22Rv1 (cell line): ENCODE results near the gene AFDN.

Experiments used
- H3K27ac ChIP-seq: fragments of 450-650 bp; 2 replicates; pipeline ENCODE4 v1.5.1; 2017
- CTCF ChIP-seq: fragments of 450-650 bp; IDR thresholded peaks from 2 replicates; pipeline ENCODE4 v1.5.1; 2017; ENCODE audit warnings: mild to moderate bottlenecking
- ZFX ChIP-seq: fragments of 450-650 bp; IDR thresholded peaks from 2 replicates; pipeline ENCODE4 v1.6.1; 2017; ENCODE audit warnings: antibody characterized with exemption, borderline replicate concordance

Gene AFDN

GRCh38 chr6:167791091-167791779 lies 35.5 kb upstream of the AFDN start:
- no peak overlapping the region for H3K27ac ChIP-seq
- TF ChIP-seq ZFX = no peak
- TF ChIP-seq CTCF = 0 out of 2 replicates have a peak, but pooled peaks have one; percentile 6

- TF ChIP-seq CTCF = 0 out of 2 replicates have a peak, but pooled peaks have one; percentile 0
- TF ChIP-seq ZFX = no peak
- no peak overlapping the region for H3K27ac ChIP-seq
These were observed 34.8 kb upstream of the AFDN start for GRCh38 chr6:167791780-167792478.

- TF ChIP-seq CTCF = no peak
- TF ChIP-seq ZFX = no peak
- H3K27ac ChIP-seq = no peak overlapping the region
These were observed 33.3 kb upstream of the AFDN start for GRCh38 chr6:167793421-167793820.

- no peak for TF ChIP-seq ZFX
- no peak for TF ChIP-seq CTCF
- no peak overlapping the region for H3K27ac ChIP-seq
These were observed 32.3 kb upstream of the AFDN start for GRCh38 chr6:167794161-167795157.

GRCh38 chr6:167795321-167795811 lies 31.3 kb upstream of the AFDN start:
- no peak overlapping the region for H3K27ac ChIP-seq
- TF ChIP-seq ZFX = no peak
- TF ChIP-seq CTCF = no peak

- TF ChIP-seq CTCF (no peak), ZFX (no peak)
These were observed 30.9 kb upstream of the AFDN start for GRCh38 chr6:167795874-167796191.

More at GRCh38 chr6:167795874-167796191, 30.9 kb upstream of the AFDN start:
- H3K27ac ChIP-seq = no peak overlapping the region
